OCI-LY1 (cell line): ENCODE results near the gene RYR3.

Experiments
- CTCF ChIP-seq: fragments of 200-600 bp; sonication (generic), shearing (Covaris generic); IDR thresholded peaks from 2 replicates; pipeline ENCODE4 v1.5.1; 2017; ENCODE audit warnings: mild to moderate bottlenecking, antibody characterized with exemption, low read length, moderate library complexity, mixed read lengths
- EZH2 ChIP-seq: fragments of 200-600 bp; sonication (generic), shearing (Covaris generic); IDR thresholded peaks from 2 replicates; pipeline ENCODE4 v1.8.0; 2017; ENCODE audit warnings: borderline replicate concordance, mixed run types, mild to moderate bottlenecking, antibody characterized with exemption, low read length, moderate library complexity, mixed read lengths

GRCh38 chr15:33866101-33866737 lies 555.5 kb downstream of the RYR3 start:
- TF ChIP-seq CTCF (no peak), EZH2 (no peak)
